Trophoblast cell (in vitro differentiated cells and primary cell): ENCODE results near the gene ADCY2.

Experiments used
- DNase-seq, 2 donors: peaks; one replicate each; pipeline ENCODE4 v3.0.0-alpha.2; 2016
- H2AFZ ChIP-seq: 2 replicates; pipeline ENCODE4 v1.6.1; 2013; ENCODE audit warnings: low read length, moderate library complexity, mild to moderate bottlenecking; ENCODE audit not compliant: insufficient read depth, poor library complexity
- H2AK5ac ChIP-seq: 2 replicates; pipeline ENCODE4 v1.6.1; 2013; ENCODE audit warnings: mild to moderate bottlenecking, low read length
- H2BK120ac ChIP-seq: 2 replicates; pipeline ENCODE4 v1.6.1; 2013; ENCODE audit warnings: low read length, mild to moderate bottlenecking, moderate library complexity; ENCODE audit not compliant: insufficient read depth, poor library complexity
- H2BK12ac ChIP-seq: 2 replicates; pipeline ENCODE4 v1.6.1; 2013; ENCODE audit warnings: mild to moderate bottlenecking, low read length, moderate library complexity
- H2BK5ac ChIP-seq: 2 replicates; pipeline ENCODE4 v1.6.1; 2013; ENCODE audit warnings: low read length, low read depth, moderate library complexity, mild to moderate bottlenecking; ENCODE audit not compliant: poor library complexity
- H3K14ac ChIP-seq: 2 replicates; pipeline ENCODE4 v1.6.1; 2013; ENCODE audit warnings: mild to moderate bottlenecking, low read length
- H3K18ac ChIP-seq: 2 replicates; pipeline ENCODE4 v1.6.1; 2013; ENCODE audit warnings: mild to moderate bottlenecking, low read length
- H3K23ac ChIP-seq: 2 replicates; pipeline ENCODE4 v1.6.1; 2013; ENCODE audit warnings: low read length
- H3K27ac ChIP-seq: 2 replicates; pipeline ENCODE4 v1.5.1; 2013; ENCODE audit warnings: low read depth, mild to moderate bottlenecking, inconsistent platforms, low read length, moderate library complexity
- H3K27me3 ChIP-seq: 2 replicates; pipeline ENCODE4 v1.6.1; 2013; ENCODE audit warnings: inconsistent platforms, mild to moderate bottlenecking, low read length, moderate library complexity; ENCODE audit not compliant: insufficient read depth
- H3K36me3 ChIP-seq, 2 experiments: 1 replicate in 1 of 2; 2 replicates in 1 of 2; pipeline ENCODE4 v1.6.1; 2013; ENCODE audit warnings: low read length in 2 of 2, mild to moderate bottlenecking in 2 of 2, moderate library complexity in 1 of 2; ENCODE audit not compliant: insufficient read depth in 2 of 2, control insufficient read depth in 1 of 2
- H3K4ac ChIP-seq: 2 replicates; pipeline ENCODE4 v1.6.1; 2013; ENCODE audit warnings: low read depth, mild to moderate bottlenecking, low read length, moderate library complexity
- H3K4me1 ChIP-seq, 2 experiments: 1 replicate in 1 of 2; 2 replicates in 1 of 2; pipeline ENCODE4 v1.6.1; 2013; ENCODE audit warnings: low read length in 2 of 2, mild to moderate bottlenecking in 2 of 2, moderate library complexity in 1 of 2; ENCODE audit not compliant: insufficient read depth in 2 of 2, control insufficient read depth in 1 of 2
- H3K4me2 ChIP-seq: 2 replicates; pipeline ENCODE4 v1.6.1; 2013; ENCODE audit warnings: inconsistent platforms, mild to moderate bottlenecking, low read length, moderate library complexity
- H3K4me3 ChIP-seq: 2 replicates; pipeline ENCODE4 v1.5.1; 2013; ENCODE audit warnings: mild to moderate bottlenecking, low read depth, low read length, inconsistent platforms
- H3K79me1 ChIP-seq: one replicate; pipeline ENCODE4 v1.6.1; 2013; ENCODE audit warnings: low read length
- H3K79me2 ChIP-seq: 2 replicates; pipeline ENCODE4 v1.6.1; 2013; ENCODE audit warnings: low read length, mild to moderate bottlenecking; ENCODE audit not compliant: control insufficient read depth, insufficient read depth, poor library complexity
- H3K9ac ChIP-seq: 2 replicates; pipeline ENCODE4 v1.6.1; 2013; ENCODE audit warnings: mild to moderate bottlenecking, low read length
- H3K9me3 ChIP-seq: 2 replicates; pipeline ENCODE4 v1.6.1; 2013; ENCODE audit warnings: low read depth, mild to moderate bottlenecking, control low read depth, inconsistent platforms, low read length; ENCODE audit not compliant: insufficient read depth
- H4K12ac ChIP-seq: 2 replicates; pipeline ENCODE4 v1.6.1; 2013; ENCODE audit warnings: low read depth, mild to moderate bottlenecking, low read length, moderate library complexity
- H4K8ac ChIP-seq: 2 replicates; pipeline ENCODE4 v1.6.1; 2013; ENCODE audit warnings: low read depth, mild to moderate bottlenecking, low read length, moderate library complexity
- H4K91ac ChIP-seq: one replicate; pipeline ENCODE4 v1.6.1; 2013; ENCODE audit warnings: low read depth, mild to moderate bottlenecking, low read length, moderate library complexity
- WGBS: extraction: QIAGEN DNeasy Blood & Tissue Kit; methylation state at CpG from one replicate; pipeline ENCODE4 v1.1.7; 2013; ENCODE audit warnings: missing lambda C conversion rate; ENCODE audit not compliant: insufficient read length, insufficient coverage; ENCODE audit errors: extremely low coverage; 5-methylcytosine and 5-hydroxymethylcytosine counted together

ADCY2 gene

GRCh38 chr5:7759257-7759871 lies 363.4 kb downstream of the ADCY2 start:
- Histone ChIP-seq H3K18ac (no peak overlapping the region), H3K4me2 (no peak overlapping the region), H3K14ac (no peak overlapping the region), H3K79me2 (no peaks in the 10 kb centered on the region), H3K27ac (no peak overlapping the region), H3K23ac (no peak overlapping the region), H3K79me1 (no peaks in the 10 kb centered on the region), H3K4me1 (no peaks in the 10 kb centered on the region), H2BK5ac (no peak overlapping the region), H3K4ac (no peak overlapping the region), H3K36me3 (no peaks in the 10 kb centered on the region), H2BK120ac (no peak overlapping the region), H2BK12ac (no peak overlapping the region), H3K9ac (no peak overlapping the region), H2AFZ (no peak overlapping the region), H4K8ac (no peak overlapping the region), H4K12ac (no peak overlapping the region), H2AK5ac (no peak overlapping the region), H3K27me3 (no peaks in the 10 kb centered on the region), H3K9me3 (no peaks in the 10 kb centered on the region), H4K91ac (no peak overlapping the region), H3K4me3 (no peak overlapping the region)
- WGBS = no CpG with 5 or more reads among the region's 8 CpGs
- DNase-seq = no peak

DNA sequence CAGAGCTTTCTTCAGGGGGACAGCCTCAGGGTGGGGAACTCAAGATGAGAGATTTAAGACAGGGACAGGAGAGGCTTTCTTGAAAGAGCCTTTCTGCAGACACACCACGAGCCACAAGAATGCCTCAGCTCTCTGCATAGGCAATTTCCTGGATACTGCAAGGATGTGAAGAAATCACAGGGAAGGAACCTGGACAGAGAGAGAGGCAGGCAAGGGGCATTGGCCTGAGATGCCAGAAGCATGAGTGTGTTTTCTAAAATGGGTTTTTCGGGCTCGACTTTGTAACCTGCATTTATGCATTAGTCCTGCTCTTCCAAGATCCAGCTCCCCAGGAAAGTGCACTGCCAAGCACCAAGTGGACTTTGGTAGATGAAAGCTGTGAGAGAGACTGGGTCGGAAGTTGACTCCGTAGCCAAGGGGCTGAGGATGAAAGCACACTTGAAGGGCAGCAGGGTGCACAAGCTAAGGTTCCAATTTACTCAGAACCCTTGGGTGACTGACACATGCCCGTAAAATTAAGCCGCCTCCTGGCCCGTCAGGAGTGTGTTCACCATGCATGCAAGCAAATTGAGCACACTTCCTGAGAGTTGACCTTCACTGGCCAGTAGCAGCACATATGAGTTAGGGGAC lies 364.1 kb downstream of the ADCY2 start:
- H3K4me3 ChIP-seq = no peak overlapping the region
- H3K4me1 ChIP-seq = no peaks in the 10 kb centered on the region
- no peak overlapping the region for H2AFZ ChIP-seq
- no peaks in the 10 kb centered on the region for H3K79me2 ChIP-seq
- no peak overlapping the region for H4K91ac ChIP-seq
- no peak for DNase-seq
- no CpG with 5 or more reads among the region's 8 CpGs for WGBS
- H3K9me3 ChIP-seq = no peaks in the 10 kb centered on the region
- H2BK5ac ChIP-seq = no peak overlapping the region
- no peak overlapping the region for H3K23ac ChIP-seq
- H3K27ac ChIP-seq = no peak overlapping the region
- no peak overlapping the region for H2AK5ac ChIP-seq
- no peaks in the 10 kb centered on the region for H3K36me3 ChIP-seq
- no peaks in the 10 kb centered on the region for H3K27me3 ChIP-seq
- no peak overlapping the region for H3K4me2 ChIP-seq
- no peak overlapping the region for H3K9ac ChIP-seq
- H3K14ac ChIP-seq = no peak overlapping the region
- H2BK12ac ChIP-seq = no peak overlapping the region
- no peaks in the 10 kb centered on the region for H3K79me1 ChIP-seq
- no peak overlapping the region for H3K18ac ChIP-seq
- H3K4ac ChIP-seq = no peak overlapping the region
- no peak overlapping the region for H4K12ac ChIP-seq
- H2BK120ac ChIP-seq = no peak overlapping the region
- H4K8ac ChIP-seq = no peak overlapping the region

GRCh38 chr5:7762267-7762666 lies 366.3 kb downstream of the ADCY2 start:
- Histone ChIP-seq H3K14ac (no peak overlapping the region), H3K18ac (no peak overlapping the region), H2AK5ac (no peak overlapping the region), H3K27me3 (no peaks in the 10 kb centered on the region), H3K4ac (no peak overlapping the region), H2AFZ (no peak overlapping the region), H3K4me3 (no peak overlapping the region), H4K91ac (no peak overlapping the region), H3K23ac (no peak overlapping the region), H3K4me1 (no peaks in the 10 kb centered on the region), H2BK120ac (no peak overlapping the region), H3K79me2 (no peaks in the 10 kb centered on the region), H4K8ac (no peak overlapping the region), H3K4me2 (no peak overlapping the region), H4K12ac (no peak overlapping the region), H3K9me3 (no peaks in the 10 kb centered on the region), H2BK5ac (no peak overlapping the region), H3K27ac (no peak overlapping the region), H3K9ac (no peak overlapping the region), H2BK12ac (no peak overlapping the region), H3K36me3 (no peaks in the 10 kb centered on the region), H3K79me1 (no peaks in the 10 kb centered on the region)
- no CpG with 5 or more reads among the region's 2 CpGs for WGBS
- peak; percentile 38 for DNase-seq

DNA sequence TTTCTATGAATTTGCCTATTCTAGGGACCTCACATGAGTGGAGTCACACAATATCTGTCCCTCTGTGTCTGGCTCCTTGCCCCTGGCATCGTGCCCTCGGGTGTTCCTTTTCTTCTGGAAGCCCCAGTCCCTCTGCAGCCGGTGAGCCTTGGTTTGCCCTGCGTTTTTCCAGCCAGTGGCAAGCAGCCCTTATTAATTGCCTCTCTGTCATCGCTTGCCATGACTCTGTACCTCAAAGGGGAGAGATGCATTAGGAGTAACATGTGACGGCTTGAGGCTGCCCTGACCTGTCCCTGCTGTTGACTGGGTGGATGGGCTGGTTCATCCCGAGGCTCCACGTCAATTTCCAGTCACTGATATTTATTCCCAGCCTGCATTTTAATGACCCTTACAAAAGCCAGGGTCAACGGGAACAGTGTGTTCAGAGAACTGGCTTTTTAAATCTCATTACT lies 367.7 kb downstream of the ADCY2 start:
- Histone ChIP-seq H2BK12ac (no peak overlapping the region), H3K9ac (no peak overlapping the region), H3K9me3 (no peaks in the 10 kb centered on the region), H3K27me3 (no peaks in the 10 kb centered on the region), H3K14ac (no peak overlapping the region), H2AK5ac (no peak overlapping the region), H4K91ac (no peak overlapping the region), H3K36me3 (no peaks in the 10 kb centered on the region), H3K27ac (no peak overlapping the region), H3K4me1 (no peaks in the 10 kb centered on the region), H3K4ac (no peak overlapping the region), H3K23ac (no peak overlapping the region), H3K79me2 (no peaks in the 10 kb centered on the region), H2BK5ac (no peak overlapping the region), H4K8ac (no peak overlapping the region), H3K4me2 (no peak overlapping the region), H4K12ac (no peak overlapping the region), H3K18ac (no peak overlapping the region), H3K79me1 (no peaks in the 10 kb centered on the region), H2AFZ (no peak overlapping the region), H3K4me3 (no peak overlapping the region), H2BK120ac (no peak overlapping the region)
- no peak for DNase-seq
- no CpG with 5 or more reads among the region's 9 CpGs for WGBS
